ENCODE data around the gene ADAM12. TPM values are rescaled to one million over a fixed set of nuclear protein-coding genes. Genes with fewer than 3 reads are reported as not detected.

The ADAM12 gene
- total and polyA plus RNA-seq, 10 of the 15 experiments (the other 5 are each of a cell fraction or from before 2014, with no cell fraction given), result under 0.01 to 0.62 (median 0.04) TPM; not detected in 5

GRCh38 chr10:126104767-126105166 lies 283.5 kb downstream of the ADAM12 start:
- FAIRE-seq (no peak), ATAC-seq (no peak)

More at GRCh38 chr10:126104767-126105166, 283.5 kb downstream of the ADAM12 start:
- RAD21 ChIA-PET (ENCODE audit: unreplicated experiment), result no interaction called here
- in situ Hi-C loops (cut with MboI), result no loop called here
- Histone ChIP-seq H3K79me2 (ENCODE audit: control insufficient read depth, insufficient read depth, low read length) (no peaks in the 10 kb centered on the region), H3K9ac (ENCODE audit: control insufficient read depth, insufficient read depth, low read length) (no peak overlapping the region), H3K4me2 (ENCODE audit: control insufficient read depth, insufficient read depth) (no peak overlapping the region), H3K4me3 (no peak overlapping the region), H3K36me3 (ENCODE audit: control insufficient read depth in 2 of 2, insufficient read depth in 2 of 2, low read length in 1 of 2) (no peaks in the 10 kb centered on the region), H2AFZ (ENCODE audit: control insufficient read depth, low read depth, low read length) (no peak overlapping the region), H4K20me1 (ENCODE audit: control insufficient read depth, insufficient read depth) (no peaks in the 10 kb centered on the region), H3K27me3 (replicated peaks in 1 of 2; ENCODE audit: control insufficient read depth in 2 of 2, insufficient read depth in 2 of 2, low read length in 1 of 2) (no peaks in the 10 kb centered on the region), H3K9me3 (replicated peaks; ENCODE audit: control insufficient read depth, insufficient read depth, low read length) (no peaks in the 10 kb centered on the region), H3K4me1 (ENCODE audit: control insufficient read depth, insufficient read depth, low read length) (no peaks in the 10 kb centered on the region), H3K27ac (ENCODE audit: control insufficient read depth, insufficient read depth) (no peak overlapping the region)
- intact Hi-C loops (cut with micrococcal nuclease; ENCODE audit: unreplicated experiment), result no loop called here
- POLR2A ChIA-PET, result no interaction called here
- BruUV-seq (replicated peaks), result no TSS peak
- TF ChIP-seq HDAC2 (IDR thresholded peaks at IDR 0.05), result no peak
- TF ChIP-seq, protein P1, sequence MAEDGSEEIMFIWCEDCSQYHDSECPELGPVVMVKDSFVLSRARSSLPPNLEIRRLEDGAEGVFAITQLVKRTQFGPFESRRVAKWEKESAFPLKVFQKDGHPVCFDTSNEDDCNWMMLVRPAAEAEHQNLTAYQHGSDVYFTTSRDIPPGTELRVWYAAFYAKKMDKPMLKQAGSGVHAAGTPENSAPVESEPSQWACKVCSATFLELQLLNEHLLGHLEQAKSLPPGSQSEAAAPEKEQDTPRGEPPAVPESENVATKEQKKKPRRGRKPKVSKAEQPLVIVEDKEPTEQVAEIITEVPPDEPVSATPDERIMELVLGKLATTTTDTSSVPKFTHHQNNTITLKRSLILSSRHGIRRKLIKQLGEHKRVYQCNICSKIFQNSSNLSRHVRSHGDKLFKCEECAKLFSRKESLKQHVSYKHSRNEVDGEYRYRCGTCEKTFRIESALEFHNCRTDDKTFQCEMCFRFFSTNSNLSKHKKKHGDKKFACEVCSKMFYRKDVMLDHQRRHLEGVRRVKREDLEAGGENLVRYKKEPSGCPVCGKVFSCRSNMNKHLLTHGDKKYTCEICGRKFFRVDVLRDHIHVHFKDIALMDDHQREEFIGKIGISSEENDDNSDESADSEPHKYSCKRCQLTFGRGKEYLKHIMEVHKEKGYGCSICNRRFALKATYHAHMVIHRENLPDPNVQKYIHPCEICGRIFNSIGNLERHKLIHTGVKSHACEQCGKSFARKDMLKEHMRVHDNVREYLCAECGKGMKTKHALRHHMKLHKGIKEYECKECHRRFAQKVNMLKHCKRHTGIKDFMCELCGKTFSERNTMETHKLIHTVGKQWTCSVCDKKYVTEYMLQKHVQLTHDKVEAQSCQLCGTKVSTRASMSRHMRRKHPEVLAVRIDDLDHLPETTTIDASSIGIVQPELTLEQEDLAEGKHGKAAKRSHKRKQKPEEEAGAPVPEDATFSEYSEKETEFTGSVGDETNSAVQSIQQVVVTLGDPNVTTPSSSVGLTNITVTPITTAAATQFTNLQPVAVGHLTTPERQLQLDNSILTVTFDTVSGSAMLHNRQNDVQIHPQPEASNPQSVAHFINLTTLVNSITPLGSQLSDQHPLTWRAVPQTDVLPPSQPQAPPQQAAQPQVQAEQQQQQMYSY (CRISPR knock-in tag; IDR thresholded peaks at IDR 0.05), result no peak
- WGBS (ENCODE audit: insufficient coverage, insufficient replicate concordance, low lambda C conversion rate, missing lambda C conversion rate), result 32% methylated on average over 8 of the region's 8 CpGs
- SMC1A ChIA-PET (ENCODE audit: uncharacterized antibody, unreplicated experiment), result no interaction called here
- no peak for DNase-seq (ENCODE audit: low read depth, low spot score)
- CTCF ChIA-PET, result no interaction called here

Measured in GM12878 (cell line).